ENCODE data around the gene GP1BA.

- TF ChIP-seq ZNF274 (IDR thresholded peaks at IDR 0.05; ENCODE audit: low read depth, low read length), result no peak
- TF ChIP-seq YY1 (IDR thresholded peaks at IDR 0.05; ENCODE audit: insufficient read depth, insufficient read length), result no peak
Observed at GRCh38 chr17:4913994-4914393, 18.1 kb upstream of the GP1BA start.

Data from NT2/D1 (cell line).